HG03103 (cell line): ENCODE measurements around the gene SPTSSB.

ENCODE experiments used
- ATAC-seq: cut with Tn5 transposase; IDR thresholded peaks from one replicate; pipeline ENCODE4 v1.9.1; 2021; ENCODE audit warnings: low read depth; ENCODE audit not compliant: unreplicated experiment

Gene SPTSSB

GRCh38 chr3:161393310-161393709 lies 22.0 kb upstream of the SPTSSB start:
- no peak for ATAC-seq

GRCh38 chr3:161392853-161393252 lies 21.5 kb upstream of the SPTSSB start:
- no peak for ATAC-seq

DNA sequence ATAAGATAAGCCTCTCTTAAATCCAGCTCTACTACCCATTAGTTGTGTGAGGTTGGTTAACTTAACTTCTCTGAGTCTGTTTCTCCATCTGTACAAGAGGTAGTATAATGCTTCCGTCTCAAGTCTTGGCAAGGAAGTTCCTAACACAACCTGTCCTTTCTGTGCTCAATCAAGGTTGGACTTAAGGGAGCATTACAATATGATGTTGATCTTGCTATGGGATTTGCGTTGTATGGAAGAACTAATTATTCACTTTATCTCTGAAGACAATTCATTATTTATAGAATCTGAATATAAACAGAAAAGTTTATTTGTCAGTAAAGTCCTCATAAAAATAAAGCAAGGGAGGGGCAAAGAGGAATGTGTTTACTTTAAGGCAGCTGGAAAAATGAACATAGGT lies 18.9 kb upstream of the SPTSSB start:
- ATAC-seq = no peak

DNA sequence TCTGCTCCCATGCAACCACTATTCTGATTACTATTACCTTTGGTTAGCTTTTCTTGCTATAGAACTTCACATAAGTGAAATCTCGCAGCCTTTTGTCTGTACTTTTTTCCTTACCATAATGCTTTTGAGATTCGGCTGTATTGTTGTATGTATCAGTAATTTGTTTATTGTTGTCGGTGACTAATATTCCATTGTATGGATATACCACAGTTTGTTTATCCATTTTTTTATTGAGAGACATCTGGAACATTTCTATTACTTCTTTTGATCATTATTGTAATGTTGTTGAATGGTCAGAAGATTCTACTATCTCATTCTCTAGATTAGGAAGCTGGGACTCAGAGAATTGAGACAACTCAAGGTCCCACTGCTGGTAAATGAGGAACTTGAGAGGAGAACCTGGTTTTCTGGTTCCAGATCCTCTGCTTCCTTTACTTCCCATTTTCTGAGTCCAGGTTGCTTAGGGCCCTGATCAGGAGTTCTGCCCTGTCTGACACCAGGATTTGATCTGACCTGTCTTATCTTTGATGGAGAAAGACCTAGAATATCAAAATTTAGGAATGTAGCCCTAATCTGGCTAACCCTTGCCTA lies 18.2 kb upstream of the SPTSSB start:
- no peak for ATAC-seq

GRCh38 chr3:161388855-161389254 lies 17.5 kb upstream of the SPTSSB start:
- ATAC-seq = no peak

DNA sequence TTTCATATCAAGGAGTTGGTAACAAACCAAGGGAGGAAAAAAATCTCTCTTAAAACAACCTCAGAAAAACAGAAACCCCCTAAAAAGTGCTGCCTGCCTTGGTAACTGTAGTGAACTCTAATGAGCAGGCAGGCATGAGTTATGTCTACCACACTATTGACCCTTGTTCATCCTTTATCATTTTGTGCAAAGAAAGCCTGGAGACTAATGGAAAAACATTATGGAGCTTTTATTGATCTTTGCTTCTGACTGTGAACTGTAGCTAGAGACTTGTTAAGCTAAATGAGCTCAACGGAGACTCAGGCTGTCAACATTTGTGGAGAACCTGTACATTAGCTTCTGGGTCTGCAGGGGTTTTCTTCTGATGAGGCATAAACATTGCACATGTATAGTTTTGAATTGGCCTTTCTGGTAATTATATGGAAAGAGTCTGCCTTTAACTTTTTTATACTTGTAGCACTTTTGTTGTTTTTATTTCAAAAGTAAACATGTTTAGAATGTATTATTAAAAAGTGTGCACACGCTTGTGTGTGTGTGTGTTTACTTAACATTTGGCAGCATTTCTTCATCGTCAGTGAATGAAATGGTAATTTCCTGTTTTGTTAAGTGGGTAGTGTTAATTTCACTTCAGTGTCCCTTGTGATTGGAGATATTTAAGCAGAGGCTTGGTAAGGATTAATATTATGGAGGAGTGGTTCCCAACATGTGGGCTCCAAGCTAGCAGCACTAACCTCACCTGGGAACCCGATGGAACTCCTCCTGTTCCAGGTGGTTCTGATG lies 15.9 kb upstream of the SPTSSB start:
- no peak for ATAC-seq

DNA sequence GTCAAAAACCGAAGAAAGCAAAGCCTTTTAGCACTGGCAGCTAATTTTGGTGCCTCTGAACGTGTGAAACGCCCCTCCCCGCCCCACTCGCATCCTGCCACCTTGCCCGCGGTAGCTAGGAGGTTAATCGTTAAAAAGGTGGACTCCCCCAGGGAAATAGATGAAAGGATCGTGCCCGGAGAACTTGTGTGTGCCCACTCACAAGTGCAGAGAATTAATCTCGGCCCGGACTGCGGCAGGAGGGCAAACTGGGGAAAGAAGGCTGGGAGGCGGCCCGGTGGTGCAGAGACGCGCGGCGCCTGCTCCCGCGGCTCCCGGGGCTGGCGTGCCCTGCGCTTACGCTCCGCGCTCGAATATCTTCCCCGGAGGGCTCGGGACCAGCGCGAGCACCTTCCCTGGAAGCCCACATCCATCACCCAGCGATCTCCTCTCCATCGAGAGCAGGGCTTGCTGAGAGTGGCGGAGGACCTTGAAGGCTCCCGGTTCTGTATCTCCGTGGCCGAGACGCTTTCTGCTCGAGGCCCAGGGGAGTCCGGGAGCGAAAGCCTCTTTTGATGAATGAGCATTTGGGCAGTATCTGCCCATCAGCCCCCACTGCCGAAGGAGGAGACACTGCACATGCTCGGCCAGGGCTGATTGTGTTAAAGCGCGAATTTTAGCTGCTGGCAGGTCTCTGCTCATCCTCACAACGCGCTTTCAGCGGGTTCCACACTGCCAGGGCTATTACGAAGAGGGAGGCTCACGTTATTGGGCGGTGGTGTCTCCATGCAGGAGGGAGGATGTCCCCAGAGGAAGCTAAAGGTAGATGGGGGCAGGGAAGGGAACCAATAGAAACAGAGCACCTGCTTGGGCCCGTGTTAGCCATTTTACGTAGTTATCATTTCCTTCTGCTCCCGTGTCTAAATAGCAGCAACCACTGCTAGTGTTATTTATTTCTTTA lies 1.3 kb upstream of the SPTSSB start:
- ATAC-seq = peak; percentile 35

GRCh38 chr3:161369531-161369930 lies 1.8 kb downstream of the SPTSSB start:
- ATAC-seq = no peak

DNA sequence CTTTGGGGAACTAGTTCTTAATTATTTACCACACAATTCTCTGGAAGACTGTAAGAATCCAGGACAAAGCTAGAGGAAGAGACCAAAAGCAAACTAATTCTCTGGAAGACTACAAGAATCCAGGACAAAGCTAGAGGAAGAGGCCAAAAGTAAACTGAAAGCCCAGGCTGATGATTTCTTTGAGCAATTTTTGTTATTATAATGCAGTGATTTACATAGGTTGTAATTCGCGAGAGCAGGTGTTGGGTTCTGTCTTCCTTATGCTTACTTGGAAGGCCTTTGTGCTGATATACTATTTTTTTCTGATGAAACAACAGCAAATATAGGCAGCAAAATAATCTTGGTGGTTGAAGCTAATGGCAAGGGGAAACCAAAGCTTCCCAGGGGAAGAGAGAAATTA lies 5.2 kb downstream of the SPTSSB start:
- no peak for ATAC-seq

GRCh38 chr3:161358488-161358887 lies 12.8 kb downstream of the SPTSSB start:
- ATAC-seq = no peak

GRCh38 chr3:161356287-161356686 lies 15.0 kb downstream of the SPTSSB start:
- no peak for ATAC-seq

GRCh38 chr3:161355508-161355907 lies 15.8 kb downstream of the SPTSSB start:
- no peak for ATAC-seq

- ATAC-seq = no peak
Measured at GRCh38 chr3:161354554-161354953, 16.8 kb downstream of the SPTSSB start.

DNA sequence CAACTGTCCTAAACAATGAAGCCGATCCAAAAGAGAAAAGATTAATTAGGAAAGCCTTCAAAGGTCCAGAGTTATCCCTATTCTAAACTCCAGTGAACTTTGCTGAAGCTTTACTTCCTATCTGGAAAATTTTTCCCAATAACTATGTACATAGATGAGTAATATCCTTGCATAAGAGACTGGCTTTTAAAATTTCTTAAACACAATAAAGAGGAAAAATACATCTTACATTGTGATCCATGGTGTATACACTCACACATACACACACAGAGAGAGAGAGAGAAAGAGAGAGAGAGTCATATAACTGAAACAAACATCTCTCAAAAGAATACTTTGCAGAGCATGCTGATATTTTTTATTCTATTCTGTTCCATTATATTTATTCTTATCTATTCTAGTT lies 20.0 kb downstream of the SPTSSB start:
- ATAC-seq = no peak

GRCh38 chr3:161350916-161351315 lies 20.4 kb downstream of the SPTSSB start:
- no peak for ATAC-seq

- ATAC-seq = no peak
Measured at GRCh38 chr3:161349529-161350312, 21.6 kb downstream of the SPTSSB start.

DNA sequence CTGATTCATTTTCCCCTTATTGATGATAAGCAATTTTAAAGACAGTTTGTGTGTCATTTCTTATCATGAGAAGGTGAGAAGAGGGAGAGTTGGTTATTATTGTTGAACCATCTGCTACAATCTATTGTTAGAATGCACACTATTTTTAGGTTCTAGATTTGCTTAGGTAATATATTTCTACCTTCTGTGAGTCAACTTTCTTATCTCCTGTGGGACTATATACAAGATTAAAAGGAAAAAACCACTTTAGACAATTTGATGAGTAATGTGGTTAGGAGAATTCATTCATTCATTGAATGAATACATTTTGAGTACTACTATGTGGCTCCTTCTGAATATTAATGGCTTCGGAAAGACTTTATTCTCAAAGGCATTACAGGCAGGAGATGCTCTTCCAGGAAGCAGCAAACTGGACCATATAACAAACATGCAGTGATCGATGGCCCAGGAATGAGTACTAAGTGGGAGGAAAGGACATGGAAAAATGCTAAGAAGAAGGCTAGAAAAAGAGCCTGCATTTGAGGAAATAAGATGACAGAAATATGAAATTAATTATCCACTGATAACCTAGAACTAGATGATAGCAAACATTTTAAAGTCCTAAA lies 22.4 kb downstream of the SPTSSB start:
- no peak for ATAC-seq

- no peak for ATAC-seq
Measured at GRCh38 chr3:161347726-161348125, 23.6 kb downstream of the SPTSSB start.

GRCh38 chr3:161345023-161345422 lies 26.3 kb downstream of the SPTSSB start:
- no peak for ATAC-seq

DNA sequence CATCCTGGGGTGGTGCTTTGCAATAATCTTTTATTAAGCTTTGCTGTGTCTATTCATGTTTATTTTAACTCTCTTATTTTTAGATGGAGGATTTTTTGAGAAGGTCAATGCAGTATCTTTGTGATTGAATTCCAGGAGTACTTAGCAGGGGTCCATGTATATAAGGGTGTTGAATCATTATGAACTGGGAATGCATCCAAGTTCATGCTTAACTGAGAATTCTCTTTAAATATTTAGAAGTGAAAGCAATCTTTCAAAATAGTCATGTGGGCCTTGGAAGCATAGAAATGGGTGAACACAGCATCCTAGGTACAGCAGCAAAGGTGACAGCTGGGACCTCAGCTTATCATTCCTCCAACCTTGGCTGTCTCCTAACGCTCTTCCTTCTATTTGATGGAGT lies 27.3 kb downstream of the SPTSSB start:
- no peak for ATAC-seq
